Sigmoid colon (tissue), 7 donors: ENCODE data around the gene POM121L2. TPM values are rescaled to one million over a fixed set of nuclear protein-coding genes. Genes with fewer than 3 reads are reported as not detected.
A peak's percentile ranks its signal among the peaks of the same experiment; 100 is the strongest.

ENCODE experiments used
- DNase-seq: peaks from one replicate; pipeline ENCODE4 v3.0.0-alpha.2; 2019
- H3K27ac ChIP-seq, 4 donors: fragments of 200-600 bp; sonication (generic); one replicate each; pipeline ENCODE4 v1.5.1; 2016 to 2019; ENCODE audit warnings: mild to moderate bottlenecking in 1 of 4
- H3K27me3 ChIP-seq, 3 donors: fragments of 200-600 bp; sonication (generic); one replicate each; pipeline ENCODE4 v1.5.1; 2019; ENCODE audit warnings: mild to moderate bottlenecking in 1 of 3
- H3K36me3 ChIP-seq, 4 donors: fragments of 200-600 bp; sonication (generic); one replicate each; pipeline ENCODE4 v1.5.1; 2016 to 2019
- H3K4me1 ChIP-seq, 4 donors: fragments of 200-600 bp; sonication (generic); one replicate each; pipeline ENCODE4 v1.5.1; 2017 to 2019
- H3K4me3 ChIP-seq, 4 donors: fragments of 200-600 bp; sonication (generic); one replicate each; pipeline ENCODE4 v1.5.1; 2017 to 2019; ENCODE audit warnings: mild to moderate bottlenecking in 2 of 4, moderate library complexity in 1 of 4
- H3K9me3 ChIP-seq, 4 donors: fragments of 200-600 bp in 3 of 4; sonication (generic) in 3 of 4; one replicate each; pipeline versions ENCODE4 v1.5.1 to v1.6.1; 2013 to 2019
- CTCF ChIP-seq, 4 experiments: fragments of 450-650 bp in 3 of 4; fragments of 200-600 bp in 1 of 4; IDR thresholded peaks; one replicate each; pipeline ENCODE4 v1.5.1; 2016 to 2019; ENCODE audit warnings: antibody characterized with exemption in 4 of 4, mild to moderate bottlenecking in 3 of 4, moderate library complexity in 2 of 4
- EP300 ChIP-seq, 4 donors: sonication (generic); formaldehyde crosslinking; IDR thresholded peaks; one replicate each; pipeline ENCODE4 v1.6.1; 2017; ENCODE audit warnings: antibody characterized with exemption in 4 of 4
- POLR2A ChIP-seq, 2 donors: fragments of 450-650 bp; IDR thresholded peaks; one replicate each; pipeline ENCODE4 v1.6.1; 2016; ENCODE audit warnings: antibody characterized with exemption in 2 of 2, mild to moderate bottlenecking in 2 of 2, moderate library complexity in 2 of 2
- POLR2AphosphoS5 ChIP-seq, 4 donors: sonication (generic); formaldehyde crosslinking; IDR thresholded peaks; one replicate each; pipeline ENCODE4 v1.6.1; 2017; ENCODE audit warnings: antibody characterized with exemption in 4 of 4
- WGBS, 2 donors: extraction: QIAGEN DNeasy Blood & Tissue Kit; methylation state at CpG; one replicate each; pipeline ENCODE4 v1.1.7; 2013; 5-methylcytosine and 5-hydroxymethylcytosine counted together
- intact Hi-C: fragments of 100-400 bp; cut with DNase I; formaldehyde crosslinking; loops from one replicate; pipeline ENCODE4 v1.15.1; 2023
- polyA plus RNA-seq, 3 donors: library from polyadenylated mRNA; stranded (reverse); fragments of 200-250 nt; gene quantifications; one replicate each; pipeline ENCODE4 v1.2.3, GENCODE V29; 2013
- total RNA-seq, 4 donors: library from RNA; depleted of rRNA; stranded (reverse); fragments of >200 nt; gene quantifications; one replicate each; pipeline ENCODE4 v1.1.0, GENCODE V29; 2016
- donor health status: healthy with polysubstance abuse.
- donor health status: Bipolar disorder and iron deficiency.
- donor health status: healthy.

POM121L2 gene
- total and polyA plus RNA-seq, 7 donors: not detected

DNA sequence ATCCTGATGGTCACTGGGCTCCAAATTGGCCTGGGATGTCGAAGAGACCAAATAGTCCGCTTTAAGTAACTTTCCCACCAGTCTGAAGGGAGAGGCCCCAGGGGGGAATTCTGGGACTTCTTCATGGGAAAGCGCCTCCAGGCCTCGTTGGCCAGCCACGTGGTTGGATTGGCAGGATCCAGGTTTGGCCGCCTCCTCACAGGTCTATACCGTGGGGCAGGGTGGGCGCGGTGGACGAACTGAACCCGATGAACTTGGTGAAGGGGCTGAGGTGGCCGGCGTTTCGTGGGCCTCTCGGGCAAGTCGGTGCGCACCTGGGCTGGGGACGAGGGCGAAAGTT lies 297 bp downstream of the POM121L2 start:
- Histone ChIP-seq H3K4me3 (peak overlapping the region in 3 of 4 donors; percentile 29 to 50 (median 44)), H3K27me3 (peaks cover 13 to 68% (median 41%) of the 10 kb centered on the region in 3 donors), H3K36me3 (no peaks in the 10 kb centered on the region), H3K9me3 (no peaks in the 10 kb centered on the region), H3K27ac (no peak overlapping the region), H3K4me1 (peaks cover 0 to 14% (median 11%) of the 10 kb centered on the region in 4 donors)
- intact Hi-C loops: no loop called here
- WGBS, 2 donors: 20 to 32% methylated on average over 19 of the region's 19 CpGs
- no peak for TF ChIP-seq POLR2AphosphoS5 (IDR thresholded peaks at IDR 0.05)
- no peak for TF ChIP-seq EP300 (IDR thresholded peaks at IDR 0.05)
- TF ChIP-seq CTCF (IDR thresholded peaks at IDR 0.05): no peak
- TF ChIP-seq POLR2A (IDR thresholded peaks at IDR 0.05): no peak
- no peak for DNase-seq

GRCh38 chr6:27303613-27304272 lies 8.3 kb downstream of the POM121L2 start:
- no peaks in the 10 kb centered on the region for H3K4me1 ChIP-seq
- H3K27ac ChIP-seq: no peak overlapping the region
- H3K36me3 ChIP-seq: no peaks in the 10 kb centered on the region
- no peak for TF ChIP-seq POLR2AphosphoS5 (IDR thresholded peaks at IDR 0.05)
- no peak for TF ChIP-seq CTCF (IDR thresholded peaks at IDR 0.05)
- no peak for TF ChIP-seq EP300 (IDR thresholded peaks at IDR 0.05)
- TF ChIP-seq POLR2A (IDR thresholded peaks at IDR 0.05): no peak
- 42 to 75% methylated on average over 16 of the region's 16 CpGs for WGBS, 2 donors
- peaks cover 8 to 95% (median 40%) of the 10 kb centered on the region in 3 donors for H3K27me3 ChIP-seq
- H3K4me3 ChIP-seq: no peak overlapping the region
- no peak for DNase-seq
- H3K9me3 ChIP-seq: peaks cover 0 to 3% (median 0%) of the 10 kb centered on the region in 4 donors
- intact Hi-C loops: no loop called here

DNA sequence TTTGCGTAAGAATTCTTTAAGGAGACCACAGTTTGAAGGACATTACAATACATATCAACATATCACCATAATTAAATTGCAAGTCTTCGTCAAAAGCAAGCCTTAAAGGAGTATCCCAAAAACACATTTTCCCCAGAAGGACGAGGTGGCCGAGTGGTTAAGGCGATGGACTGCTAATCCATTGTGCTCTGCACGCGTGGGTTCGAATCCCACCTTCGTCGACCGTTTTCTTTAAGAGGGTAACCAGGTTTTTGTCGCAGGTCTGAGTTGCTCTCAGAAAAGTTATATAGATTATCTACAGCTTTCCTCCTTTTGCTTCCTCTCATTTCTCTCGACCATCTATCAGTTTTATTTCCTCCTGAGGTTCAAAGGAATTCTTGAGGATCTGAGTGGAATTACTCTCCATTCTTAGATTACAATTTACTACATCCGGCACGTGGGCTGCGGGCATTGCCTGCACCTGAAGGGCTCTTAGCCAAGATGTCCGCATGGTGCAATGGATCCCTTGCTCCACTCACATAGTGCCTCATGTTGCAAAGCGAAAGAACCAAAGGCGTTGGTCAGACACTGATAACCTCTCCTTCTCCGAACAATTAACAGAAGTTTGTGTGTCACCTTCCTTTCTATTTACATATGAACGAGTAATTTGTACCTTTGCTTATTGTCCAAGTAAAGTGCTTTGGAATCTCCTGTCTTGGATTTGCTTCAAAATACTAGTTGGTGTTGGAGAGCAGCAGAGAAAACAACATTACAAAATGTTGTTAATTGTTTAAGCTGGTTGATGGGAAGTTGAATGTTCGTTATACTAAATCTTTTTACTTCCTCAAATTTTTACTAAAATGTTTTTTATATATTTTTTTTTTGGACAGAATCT lies 14.0 kb downstream of the POM121L2 start:
- no peaks in the 10 kb centered on the region for H3K36me3 ChIP-seq
- no peak overlapping the region for H3K4me3 ChIP-seq
- no peak for DNase-seq
- no peak overlapping the region for H3K27ac ChIP-seq
- no peaks in the 10 kb centered on the region for H3K4me1 ChIP-seq
- peaks cover 17 to 100% (median 78%) of the 10 kb centered on the region in 3 donors for H3K27me3 ChIP-seq
- peaks cover 0 to 4% (median 3%) of the 10 kb centered on the region in 4 donors for H3K9me3 ChIP-seq
- 22 to 25% methylated on average over 22 of the region's 22 CpGs for WGBS, 2 donors
- intact Hi-C loops: no loop called here
- TF ChIP-seq POLR2AphosphoS5 (IDR thresholded peaks at IDR 0.05): no peak
- TF ChIP-seq POLR2A (IDR thresholded peaks at IDR 0.05): no peak
- no peak for TF ChIP-seq EP300 (IDR thresholded peaks at IDR 0.05)
- no peak for TF ChIP-seq CTCF (IDR thresholded peaks at IDR 0.05)

DNA sequence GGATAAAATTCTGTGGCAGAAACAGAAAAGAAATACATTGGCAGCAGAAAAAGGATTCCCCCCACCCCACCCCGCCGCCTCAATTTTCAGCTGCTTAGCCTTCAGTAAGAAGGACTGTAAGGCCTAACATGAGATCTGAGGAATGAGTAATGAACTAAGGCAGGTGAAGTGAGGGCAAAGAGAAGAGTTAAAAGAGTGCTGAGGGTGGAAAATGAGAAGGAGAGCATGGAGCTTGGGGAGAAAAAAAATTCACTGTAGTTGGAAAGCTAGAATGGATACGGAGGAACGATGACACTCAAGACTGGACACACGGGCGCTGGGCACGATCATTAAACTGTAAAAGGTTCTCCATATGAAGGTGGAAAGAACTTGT lies 14.6 kb downstream of the POM121L2 start:
- H3K27ac ChIP-seq: no peak overlapping the region
- no peak overlapping the region for H3K4me3 ChIP-seq
- intact Hi-C loops: no loop called here
- no peaks in the 10 kb centered on the region for H3K4me1 ChIP-seq
- peaks cover 12 to 100% (median 78%) of the 10 kb centered on the region in 3 donors for H3K27me3 ChIP-seq
- no peaks in the 10 kb centered on the region for H3K36me3 ChIP-seq
- WGBS, 2 donors: 18 to 46% methylated on average over 7 of the region's 7 CpGs
- DNase-seq: no peak
- peaks cover 0 to 4% (median 1%) of the 10 kb centered on the region in 4 donors for H3K9me3 ChIP-seq
- TF ChIP-seq CTCF (IDR thresholded peaks at IDR 0.05) (no peak), EP300 (IDR thresholded peaks at IDR 0.05) (no peak), POLR2A (IDR thresholded peaks at IDR 0.05) (no peak), POLR2AphosphoS5 (IDR thresholded peaks at IDR 0.05) (no peak)
